DMS53 (cell line): ENCODE results near the gene TTF2.
"Not testable (repeated sequence)": the region's sequence is repeated elsewhere in the genome, so short reads cannot be mapped to it uniquely, and the experiment has no call there.

ENCODE experiments used
- DNase-seq: peaks from one replicate; lab custom pipeline; 2025; lab: John Stamatoyannopoulos, UW

The TTF2 gene

DNA sequence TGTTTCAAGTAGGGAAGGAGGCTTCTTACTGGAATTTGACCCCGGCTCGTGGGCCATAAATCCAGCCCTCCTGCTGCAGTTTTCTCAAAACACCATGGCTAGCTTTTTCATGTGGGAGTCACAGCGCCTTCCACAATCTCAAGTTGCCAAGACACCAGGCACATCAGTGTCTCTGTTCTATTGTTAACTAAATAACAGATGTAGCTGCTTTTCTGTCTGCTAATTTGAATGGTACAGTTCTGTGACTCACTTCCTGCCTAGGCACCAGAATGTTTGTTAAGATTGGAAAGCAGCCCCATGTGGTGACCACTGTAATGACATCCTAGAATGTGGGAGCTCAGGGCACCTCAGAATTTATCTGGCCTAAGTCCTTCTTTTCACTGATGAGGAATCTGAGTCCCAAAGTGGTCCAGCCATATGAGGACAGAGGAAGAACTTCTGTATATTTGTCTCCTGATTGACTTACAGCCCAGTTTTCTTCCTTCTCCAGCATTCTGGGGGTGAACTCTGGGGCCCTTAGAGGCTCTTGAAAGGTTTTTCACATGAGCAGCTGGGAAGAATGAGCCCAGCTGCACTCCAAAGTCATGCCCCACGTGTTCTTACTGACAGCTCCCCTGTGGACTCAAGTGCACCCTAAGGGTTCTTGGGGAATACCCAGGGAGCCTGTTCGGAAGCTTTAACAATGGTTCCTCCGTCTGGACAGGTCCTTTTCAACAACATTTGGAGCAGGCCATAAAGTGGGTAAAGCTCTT lies 33.9 kb downstream of the TTF2 start:
- DNase-seq, result peak; percentile 34

DNA sequence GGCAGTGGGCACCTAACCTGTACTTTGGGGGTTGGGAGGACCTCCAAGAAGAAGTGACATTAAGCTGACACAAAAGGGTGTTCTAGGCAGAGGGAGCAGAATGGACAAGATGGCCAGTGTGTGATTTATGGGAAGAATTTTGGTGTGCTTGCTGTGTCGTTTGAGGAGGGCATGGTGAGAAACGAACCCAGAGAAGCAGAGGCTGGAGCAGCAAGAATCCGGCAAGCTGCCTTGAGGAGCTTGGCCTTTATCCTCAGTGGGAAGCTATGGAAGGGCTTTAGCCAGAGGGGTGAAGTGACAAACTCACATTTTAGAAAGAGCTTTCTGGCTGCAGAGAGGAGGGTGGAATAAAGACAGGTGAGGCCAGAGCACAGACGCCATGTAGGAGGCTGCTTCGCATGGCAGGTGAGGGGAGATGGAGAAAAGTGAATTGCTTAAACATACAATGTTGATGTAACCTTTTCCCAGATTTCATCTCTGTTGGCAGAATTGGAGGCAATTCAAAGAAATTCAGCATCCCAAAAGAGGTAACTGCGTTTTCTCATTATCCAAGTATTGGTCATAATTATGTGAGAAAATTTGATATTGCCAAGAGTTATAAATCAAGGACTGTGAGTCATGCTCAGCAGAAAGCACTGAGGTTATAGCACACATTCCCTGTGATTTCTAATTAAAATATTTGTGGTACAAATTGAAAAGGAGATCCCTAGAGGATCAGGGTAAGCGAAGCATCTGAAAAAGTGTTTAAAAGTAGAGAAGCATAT lies 34.9 kb downstream of the TTF2 start:
- DNase-seq, result no peak

DNA sequence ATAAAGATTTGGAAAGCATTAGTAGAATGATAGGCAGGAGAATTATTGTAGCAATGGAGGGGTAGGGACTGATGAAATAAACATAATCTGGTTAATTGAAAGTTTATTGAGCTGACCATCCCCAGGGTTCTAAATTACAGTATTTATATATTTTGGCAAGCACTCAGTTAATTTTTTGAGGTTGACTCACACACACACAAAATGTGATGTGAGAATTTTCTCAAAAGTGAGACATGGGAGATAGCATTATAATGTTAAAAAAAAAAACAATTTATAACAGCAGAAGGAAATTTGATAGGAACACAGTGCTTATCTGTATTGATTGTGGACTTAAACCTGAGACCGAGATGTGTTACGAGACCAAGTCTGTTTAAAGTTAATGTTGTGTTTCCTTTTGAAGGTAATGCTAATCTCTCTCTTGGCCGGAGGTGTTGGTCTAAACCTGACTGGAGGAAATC lies 36.9 kb downstream of the TTF2 start:
- DNase-seq, result no peak

DNA sequence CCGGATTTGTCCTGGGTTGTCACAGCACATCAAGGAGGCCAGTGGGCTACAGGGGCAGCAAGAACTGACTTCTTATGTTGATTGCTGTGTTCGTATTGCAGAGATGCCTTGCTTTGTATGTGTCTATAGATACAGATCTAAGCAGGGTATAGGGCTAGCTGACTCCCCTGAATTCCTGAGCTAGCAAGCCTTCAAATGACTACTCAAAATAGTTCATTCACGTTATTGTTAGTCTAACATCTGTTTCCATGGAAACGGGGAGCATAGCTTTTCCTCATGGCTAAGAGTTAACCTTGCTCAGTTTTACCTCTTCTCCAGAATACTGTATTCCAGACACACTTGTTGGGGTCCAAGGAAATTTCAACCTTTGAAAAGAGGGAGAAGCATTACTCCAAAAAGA lies 37.3 kb downstream of the TTF2 start:
- DNase-seq, result no peak

DNA sequence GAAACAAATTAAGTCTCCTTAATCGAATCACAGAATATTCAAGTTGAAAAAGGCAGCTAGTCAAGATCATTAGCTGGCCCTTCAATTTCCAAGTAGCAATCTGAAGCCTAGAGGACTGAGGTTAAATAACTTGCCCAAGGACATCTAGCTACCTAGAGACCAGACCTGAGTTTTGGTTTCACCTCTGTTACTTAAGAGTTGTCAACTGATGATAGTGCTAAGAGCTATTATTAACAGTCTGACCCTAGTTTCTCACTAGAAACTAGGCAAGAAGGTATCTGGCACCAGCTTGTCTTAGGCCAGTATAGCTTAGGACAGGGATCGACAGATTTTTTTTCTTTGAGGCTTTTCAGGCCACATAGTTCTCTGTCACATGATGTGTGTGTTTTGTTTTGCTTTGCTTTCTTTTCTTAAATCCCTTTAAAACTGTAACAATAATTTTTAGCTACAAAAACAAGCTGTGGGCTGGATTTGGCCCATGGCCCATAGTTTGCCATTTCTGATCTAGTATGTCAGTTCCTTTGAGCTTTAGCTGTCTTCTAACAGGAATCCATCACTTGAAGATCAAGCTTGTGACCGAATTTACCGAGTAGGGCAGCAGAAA lies 38.3 kb downstream of the TTF2 start:
- no peak for DNase-seq

DNA sequence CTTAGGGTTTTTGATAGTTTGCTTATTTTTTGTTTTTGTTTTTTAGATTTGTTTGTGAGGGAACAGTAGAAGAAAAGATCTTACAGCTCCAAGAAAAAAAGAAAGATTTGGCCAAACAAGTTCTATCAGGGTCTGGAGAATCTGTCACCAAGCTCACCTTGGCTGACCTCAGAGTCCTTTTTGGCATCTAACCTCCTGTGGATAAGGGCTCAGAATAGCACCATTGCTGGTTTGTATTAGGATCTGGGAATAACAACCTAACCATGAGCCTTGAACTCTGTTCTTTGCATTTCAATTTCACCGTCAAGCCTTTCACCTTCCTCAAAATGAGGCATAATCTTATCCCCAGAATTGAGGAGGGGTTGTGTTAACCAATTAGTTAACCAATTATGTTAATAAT lies 41.2 kb downstream of the TTF2 start:
- no peak for DNase-seq

DNA sequence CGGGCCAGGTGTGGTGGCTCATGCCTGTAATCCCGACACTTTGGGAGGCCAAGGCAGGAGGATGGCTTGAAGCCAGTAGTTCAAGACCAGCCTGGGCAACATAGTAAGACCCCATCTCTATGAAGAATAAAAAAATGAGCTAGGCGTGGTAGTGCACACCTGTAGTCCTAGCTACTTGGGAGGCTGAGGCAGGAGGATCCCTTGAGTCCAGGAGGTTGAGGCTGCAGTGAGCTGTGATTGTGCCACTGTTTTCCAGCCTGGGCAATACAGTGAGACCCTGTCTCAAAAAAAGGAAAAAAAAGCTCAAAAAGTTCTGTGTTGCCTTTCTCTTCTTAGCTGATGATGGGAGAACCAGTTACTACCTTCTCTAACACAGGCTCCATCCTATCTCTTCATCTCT lies 41.7 kb downstream of the TTF2 start:
- DNase-seq, result not testable (repeated sequence)

DNA sequence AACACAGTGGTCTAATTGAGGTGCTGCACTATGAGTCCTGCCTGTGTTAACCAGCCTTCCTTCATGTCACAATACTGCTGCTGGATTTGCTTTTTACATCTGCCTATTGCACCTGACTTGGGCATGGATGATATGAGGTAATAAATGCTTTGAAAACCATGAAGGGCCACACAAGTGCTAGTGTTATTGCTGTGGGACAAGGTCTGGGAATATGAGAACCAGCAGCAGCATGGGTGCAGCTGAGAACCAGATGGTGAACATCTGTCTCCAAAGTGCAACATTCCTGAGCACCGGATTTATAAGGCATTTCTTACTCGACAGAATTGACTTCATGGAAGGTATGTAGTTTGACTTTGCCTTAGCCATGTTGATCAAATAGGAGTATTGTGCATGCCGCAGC lies 44.9 kb downstream of the TTF2 start:
- DNase-seq, result no peak

DNA sequence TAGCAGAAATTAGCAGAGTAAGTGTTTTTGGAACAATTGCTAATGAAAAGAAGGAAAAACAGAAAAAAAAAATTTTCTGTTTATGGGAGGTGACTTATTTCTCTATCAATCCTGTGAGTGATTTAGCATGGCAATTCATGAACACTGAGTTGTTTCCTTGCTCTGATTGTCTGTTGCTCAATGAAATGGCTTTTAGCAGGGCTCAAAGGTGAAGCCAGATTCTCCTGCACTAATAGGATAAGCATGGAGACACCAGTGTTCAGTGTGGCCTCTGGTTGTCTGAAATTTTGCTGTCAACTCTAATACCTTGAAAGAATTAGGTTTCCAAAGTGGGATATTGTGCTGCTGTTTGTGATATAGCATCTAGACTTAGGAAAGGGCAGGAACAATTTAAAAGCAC lies 45.6 kb downstream of the TTF2 start:
- no peak for DNase-seq

DNA sequence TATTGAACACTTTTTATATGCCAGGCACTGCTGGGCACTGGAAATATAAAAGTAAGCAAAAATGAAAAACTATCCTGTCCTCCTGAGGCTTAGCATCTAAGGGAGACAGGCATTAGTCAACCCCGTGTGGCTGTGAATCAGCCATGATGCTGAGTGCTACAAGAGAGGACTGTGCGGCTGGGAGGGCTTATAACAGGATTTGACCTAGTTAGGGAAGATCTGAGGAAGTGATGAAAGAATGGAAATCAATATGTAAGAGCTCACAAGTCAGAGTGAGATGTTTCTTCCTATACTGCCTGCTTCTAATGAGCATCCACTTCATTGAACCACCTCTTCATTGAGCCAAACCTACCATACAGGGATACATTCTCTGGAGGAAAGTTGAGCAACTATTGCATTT lies 46.4 kb downstream of the TTF2 start:
- DNase-seq, result no peak

DNA sequence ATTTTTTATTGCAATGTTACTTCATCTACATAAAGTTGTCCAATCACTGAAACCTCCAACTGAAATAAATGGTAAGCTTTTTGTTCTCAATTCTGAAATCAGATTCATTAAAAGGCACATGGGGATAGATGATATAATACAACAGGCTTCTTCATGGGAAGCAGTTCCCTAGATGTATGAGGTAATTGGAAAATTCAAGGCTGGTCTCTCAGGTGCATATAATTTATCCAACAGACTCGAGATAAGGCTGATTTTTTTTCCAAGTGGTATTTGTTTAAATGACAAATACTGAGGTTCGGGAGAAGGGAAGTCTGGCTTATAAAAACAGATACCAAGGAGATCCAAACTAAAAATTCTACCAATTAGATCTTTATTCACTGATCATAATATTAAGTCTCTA lies 47.2 kb downstream of the TTF2 start:
- DNase-seq, result no peak

DNA sequence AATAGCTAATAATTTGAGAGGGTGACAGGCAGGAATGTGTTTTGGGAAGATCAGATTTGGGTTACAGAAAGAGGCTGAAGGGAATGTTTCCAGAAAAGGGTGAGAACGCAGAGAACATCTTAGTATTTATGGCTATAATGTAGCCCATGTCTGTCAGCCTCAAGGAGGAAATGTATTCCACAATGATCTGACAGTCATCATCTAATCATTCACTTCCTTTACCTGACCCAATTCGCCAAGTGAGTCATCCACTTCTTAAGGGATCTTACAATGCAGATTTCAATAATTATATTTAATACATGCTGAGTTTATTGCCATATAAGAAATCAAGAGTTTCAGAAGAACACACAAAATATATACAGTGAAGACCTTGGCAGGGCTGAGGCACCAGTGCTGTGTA lies 50.6 kb downstream of the TTF2 start:
- no peak for DNase-seq

DNA sequence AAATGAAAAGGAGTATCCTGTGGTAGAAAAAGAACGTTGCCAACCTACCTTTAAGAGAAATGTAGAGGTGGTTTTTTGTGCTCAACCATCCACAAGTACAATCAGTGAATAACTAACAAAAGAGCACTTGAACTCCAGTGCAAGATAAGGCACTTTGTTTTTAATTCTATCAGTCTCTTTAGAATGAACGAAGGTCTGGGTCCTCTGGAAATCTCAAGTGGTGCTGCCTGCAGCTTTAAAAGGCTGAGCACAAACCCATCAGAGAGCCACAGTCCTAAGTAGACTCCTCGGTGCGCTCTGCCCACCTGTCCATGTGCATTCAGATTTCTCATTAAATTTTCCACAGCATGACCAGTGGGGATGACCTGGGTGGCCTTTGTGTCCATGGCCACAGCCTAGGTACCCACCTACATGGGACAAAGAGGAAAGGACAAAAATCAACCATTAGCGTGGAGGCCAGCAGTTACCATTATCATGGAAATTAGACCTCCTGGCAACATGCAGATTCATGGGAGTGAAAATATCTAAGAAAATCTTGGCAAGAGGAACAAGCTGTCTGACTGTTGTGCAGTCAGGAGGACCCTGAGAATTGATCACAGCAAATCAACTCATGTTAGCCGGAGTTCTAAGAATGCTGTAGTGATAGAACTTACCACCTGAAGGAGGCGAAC lies 52.1 kb downstream of the TTF2 start:
- DNase-seq, result no peak

DNA sequence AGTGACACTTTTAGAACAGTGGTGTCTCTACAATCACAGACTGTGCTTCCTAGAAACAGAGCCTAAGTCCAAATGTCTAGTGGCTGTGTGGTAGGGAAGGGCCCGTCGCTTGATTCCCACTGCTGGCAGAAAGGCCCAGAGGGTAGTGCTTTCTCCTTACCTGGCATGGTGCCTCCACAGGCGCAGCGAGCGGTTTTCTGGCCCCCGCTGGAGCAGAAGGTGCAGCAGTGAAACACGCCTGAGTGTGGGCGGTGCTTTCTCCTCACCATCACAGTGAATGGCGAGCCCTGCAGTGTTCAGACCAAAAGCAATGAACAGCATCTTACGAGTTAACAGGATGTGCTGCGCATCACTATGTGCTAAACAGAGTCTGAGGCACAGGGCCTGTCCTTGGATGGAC lies 53.1 kb downstream of the TTF2 start:
- no peak for DNase-seq

DNA sequence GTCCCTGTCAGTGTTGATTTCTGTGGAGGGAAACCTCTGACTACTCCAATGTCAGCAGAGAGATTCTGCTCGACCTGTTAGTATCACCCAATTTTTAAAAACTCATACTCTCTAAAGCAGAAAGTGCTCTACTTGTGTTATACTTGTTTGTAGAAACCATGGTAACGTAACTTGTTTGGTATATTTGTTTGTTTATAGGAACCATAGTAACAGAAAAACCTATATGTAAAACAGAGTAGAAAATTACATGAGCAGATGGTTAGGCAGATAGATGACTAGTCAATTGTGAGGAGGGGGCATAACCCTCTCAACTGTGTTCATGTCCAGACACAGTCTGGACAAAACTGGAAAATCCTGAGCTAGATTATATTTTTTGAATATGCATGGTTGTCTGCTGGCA lies 54.8 kb downstream of the TTF2 start:
- peak; percentile 29 for DNase-seq

DNA sequence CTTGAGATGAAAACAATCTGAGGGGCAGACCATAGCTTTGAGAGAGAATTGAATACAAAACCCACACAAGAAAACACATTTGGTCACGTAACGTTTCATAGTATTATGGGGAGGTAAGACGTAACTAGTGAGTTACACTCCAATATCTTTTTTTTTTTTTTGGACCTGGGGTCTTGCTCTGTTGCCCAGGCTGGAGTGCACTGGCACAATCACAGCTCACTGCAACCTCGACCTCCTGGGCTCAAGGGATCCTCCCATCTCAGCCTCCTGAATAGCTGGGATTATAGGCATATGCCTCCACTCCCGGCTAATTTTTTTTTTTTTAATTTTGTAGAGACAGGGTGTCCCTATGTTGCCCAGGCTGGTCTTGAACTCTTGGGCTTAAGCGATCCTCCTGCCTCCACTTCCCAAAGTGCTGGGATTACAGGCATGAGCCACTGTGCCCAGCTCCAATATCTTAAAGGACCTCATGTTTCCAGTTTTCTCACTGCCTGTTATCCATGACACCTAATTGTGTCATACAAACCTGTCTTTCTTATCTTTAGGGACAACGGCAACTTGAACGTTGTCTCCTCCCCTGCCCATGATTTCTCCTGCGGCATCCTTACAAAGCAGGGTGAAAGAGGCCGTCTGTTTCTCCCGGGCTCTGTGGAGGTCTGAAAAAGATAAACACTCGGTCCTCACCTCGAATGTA lies 56.1 kb downstream of the TTF2 start:
- DNase-seq, result no peak

DNA sequence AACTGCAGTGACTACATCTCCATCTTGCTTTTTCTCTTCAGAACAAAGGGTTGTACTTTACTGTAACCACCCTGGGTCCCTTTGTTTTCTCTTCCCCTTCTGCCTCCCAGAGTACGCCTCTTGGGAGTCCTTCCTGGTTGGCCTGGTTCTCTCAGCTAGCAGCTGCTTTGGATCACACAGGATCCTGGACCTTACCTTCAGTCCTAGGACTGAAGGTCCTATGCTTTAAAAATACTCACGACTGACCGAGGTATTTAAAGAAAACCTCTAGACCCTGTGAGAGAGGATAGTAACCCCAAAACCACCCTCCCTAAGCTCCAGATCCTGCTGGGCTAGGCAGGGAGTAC lies 56.6 kb downstream of the TTF2 start:
- DNase-seq, result no peak

DNA sequence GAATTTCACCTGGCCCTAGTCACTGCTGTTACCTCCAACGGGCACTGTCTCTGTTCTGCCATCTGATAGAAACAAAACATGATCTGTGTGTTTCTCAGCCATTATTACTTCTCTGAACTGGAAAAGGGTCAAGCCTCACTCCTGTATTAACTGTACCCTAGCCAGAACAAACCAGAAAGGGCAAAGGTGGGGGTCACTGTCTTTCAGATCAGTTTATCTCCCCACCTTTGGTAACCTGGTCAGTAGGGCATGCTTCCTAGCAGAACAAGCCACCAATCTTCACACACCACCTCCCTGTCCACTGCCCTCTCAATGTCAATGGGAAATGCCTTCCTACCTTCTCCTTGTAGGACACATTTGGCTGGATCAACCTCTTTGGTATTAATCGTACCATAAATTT lies 57.6 kb downstream of the TTF2 start:
- DNase-seq, result no peak

DNA sequence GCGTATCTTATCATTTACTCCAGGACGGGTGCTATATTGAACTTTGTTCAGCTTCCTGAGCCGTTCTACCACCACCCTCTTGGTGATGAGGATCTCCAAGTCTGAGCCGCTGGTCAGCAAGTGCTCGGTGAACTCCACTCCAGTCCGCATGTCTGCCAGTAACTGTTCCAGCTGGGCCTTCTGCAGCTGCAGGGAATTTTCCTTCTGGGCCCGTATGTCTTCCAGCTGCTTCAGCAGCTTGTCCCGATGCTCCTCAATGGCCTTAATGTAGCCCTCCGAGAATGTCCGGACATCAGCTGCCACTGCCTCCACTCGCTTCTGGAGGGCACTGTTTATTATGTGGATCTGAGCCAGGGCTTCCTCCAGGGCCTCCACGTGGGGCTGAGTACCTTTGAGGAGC lies 58.0 kb downstream of the TTF2 start:
- DNase-seq, result no peak

DNA sequence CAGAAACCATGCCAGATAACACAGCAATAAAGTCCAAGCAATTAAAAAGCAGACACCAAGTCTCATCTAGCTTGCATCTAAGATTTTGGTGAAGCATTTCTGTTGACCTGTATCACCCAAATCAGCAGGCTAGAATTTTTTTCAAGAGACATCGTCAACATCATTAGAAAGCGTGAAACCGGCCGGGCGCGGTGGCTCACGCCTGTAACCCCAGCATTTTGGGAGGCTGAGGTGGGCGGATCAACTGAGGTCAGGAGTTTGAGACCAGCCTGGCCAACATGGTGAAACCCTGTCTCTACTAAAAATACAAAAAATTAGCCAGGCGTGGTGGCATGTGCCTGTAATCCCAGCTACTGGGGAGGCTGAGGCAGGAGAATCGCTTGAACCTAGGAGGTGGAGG lies 59.0 kb downstream of the TTF2 start:
- not testable (repeated sequence) for DNase-seq

DNA sequence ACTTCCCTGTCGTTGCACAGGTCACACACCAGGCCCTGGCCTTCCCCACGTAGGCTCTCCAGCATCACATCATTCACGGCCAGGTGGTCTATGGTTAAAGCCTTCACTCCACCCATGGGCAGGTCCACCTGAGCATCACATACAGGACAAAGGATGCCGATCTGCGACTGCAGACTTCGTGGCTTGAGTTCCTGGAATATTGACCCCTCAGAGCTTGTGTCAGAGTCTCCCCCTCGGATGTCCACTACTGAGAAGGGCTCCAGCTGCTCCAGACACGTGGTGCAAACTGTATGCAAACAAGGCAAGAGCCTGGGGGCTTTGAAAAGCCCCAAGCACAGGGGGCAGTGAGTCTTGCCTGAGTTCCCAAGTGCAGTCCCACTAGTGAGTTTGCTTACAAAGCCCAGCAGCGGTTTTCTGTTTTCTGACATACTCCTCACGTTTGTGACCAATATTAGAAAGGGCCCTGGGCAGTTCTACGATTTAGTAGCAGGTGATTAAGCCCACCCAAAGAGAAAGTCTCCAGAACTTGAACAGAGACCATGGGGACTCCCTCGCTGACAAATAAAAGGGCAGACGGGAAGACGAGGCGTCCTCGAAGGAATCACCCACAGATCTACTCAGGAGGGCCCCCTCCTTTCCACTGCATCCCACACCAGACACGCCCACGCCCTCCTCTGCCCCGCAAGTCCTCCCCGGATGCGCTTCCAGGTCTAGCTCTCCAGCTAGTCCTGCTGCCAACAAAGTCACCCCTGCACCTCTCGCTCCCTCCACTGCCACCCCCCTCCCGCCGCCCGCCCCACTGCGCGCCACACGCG lies 60.9 kb downstream of the TTF2 start:
- peak; percentile 67 for DNase-seq
